ENCODE data around the gene TULP4. TPM values are rescaled to one million over a fixed set of nuclear protein-coding genes. Genes with fewer than 3 reads are reported as not detected.
A peak's percentile ranks its signal among the peaks of the same experiment; 100 is the strongest.

The TULP4 gene
- polyA plus RNA-seq, 2 of the 4 experiments (the other 2 are of a cell fraction), result 5.0 to 10.6 TPM

- peak overlapping the region; percentile 98 for H3K4me2 ChIP-seq
- ChIA-PET CTCF (interaction anchor here (0.7 kb wide), 1 partner anchor 256 kb away, joined by 4 read pairs; no protein-coding TSS in a partner anchor), POLR2A (no interaction called here)
- ATAC-seq, result peak; percentile 55 to 60
- H3K4me3 ChIP-seq, result peak overlapping the region; percentile 59
- DNase-seq (ENCODE audit: low read depth in 1 of 2, low spot score in 1 of 2), result no peak
- 82% methylated on average over 13 of the region's 94 CpGs for WGBS (ENCODE audit: missing lambda C conversion rate)
- FAIRE-seq, result no peak
- H3K9me3 ChIP-seq, result no peaks in the 10 kb centered on the region
- no peaks in the 10 kb centered on the region for H3K4me1 ChIP-seq
- TF ChIP-seq PHF8 (IDR thresholded peaks at IDR 0.05; ENCODE audit: borderline replicate concordance, low read depth) (no peak), POLR2AphosphoS2 (conservative IDR thresholded peaks at IDR 0.05; ENCODE audit: low read length) (no peak), GATA3 (IDR thresholded peaks at IDR 0.05; ENCODE audit: borderline replicate concordance) (no peak), MYC (IDR thresholded peaks at IDR 0.05; ENCODE audit: borderline replicate concordance, low read length) (no peak), KDM1A (IDR thresholded peaks at IDR 0.05; ENCODE audit: low read depth) (no peak), NR3C1 (IDR thresholded peaks at IDR 0.05) (no peak), USF2 (IDR thresholded peaks at IDR 0.05) (no peak)
- no peak overlapping the region for H3K27ac ChIP-seq
Measured at GRCh38 chr6:158536891-158537798, 224.9 kb downstream of the TULP4 start.

GRCh38 chr6:158538741-158539140, 226.5 kb downstream of the TULP4 start:
- 0% methylated on average over 2 of the region's 2 CpGs for WGBS (ENCODE audit: missing lambda C conversion rate)
- DNase-seq (ENCODE audit: low read depth in 1 of 2, low spot score in 1 of 2), result no peak
- CTCF ChIA-PET, result interaction anchor here (0.6 to 1.9 kb wide), 2 partner anchors 77 to 318 kb away, joined by 3 to 5 read pairs; no protein-coding TSS in a partner anchor
- Histone ChIP-seq H3K9me3 (no peaks in the 10 kb centered on the region), H3K4me2 (no peak overlapping the region), H3K27ac (no peak overlapping the region), H3K4me3 (no peak overlapping the region), H3K4me1 (no peaks in the 10 kb centered on the region)
- no peak for ATAC-seq
- FAIRE-seq, result no peak
- POLR2A ChIA-PET, result no interaction called here
- TF ChIP-seq MAZ (IDR thresholded peaks at IDR 0.05; ENCODE audit: borderline replicate concordance, low read depth, low read length) (no peak), GATA3 (IDR thresholded peaks at IDR 0.05; ENCODE audit: borderline replicate concordance) (no peak), NFE2L2 (conservative IDR thresholded peaks at IDR 0.05; ENCODE audit: low read length) (no peak), REST (IDR thresholded peaks at IDR 0.05) (no peak), SMC3 (IDR thresholded peaks at IDR 0.05) (no peak), ZC3H11A (IDR thresholded peaks at IDR 0.05) (no peak), EHMT2 (IDR thresholded peaks at IDR 0.05; ENCODE audit: low read depth) (no peak), FOXS1 (CRISPR knock-in tag; IDR thresholded peaks at IDR 0.05) (no peak), HEYL (CRISPR knock-in tag; IDR thresholded peaks at IDR 0.05) (no peak), HDAC2 (IDR thresholded peaks at IDR 0.05) (no peak), TFCP2L1 (CRISPR knock-in tag; IDR thresholded peaks at IDR 0.05) (no peak)

- 65% methylated on average over 7 of the region's 7 CpGs for WGBS (ENCODE audit: missing lambda C conversion rate)
- no peak overlapping the region for H3K27ac ChIP-seq
- no peak overlapping the region for H3K4me2 ChIP-seq
- DNase-seq (ENCODE audit: low read depth in 1 of 2, low spot score in 1 of 2), result no peak
- no peak for FAIRE-seq
- no peak for ATAC-seq
- no peaks in the 10 kb centered on the region for H3K4me1 ChIP-seq
- ChIA-PET CTCF (interaction anchor here (1.0 to 1.9 kb wide), 2 partner anchors 65 to 319 kb away, joined by 5 read pairs; no protein-coding TSS in a partner anchor), POLR2A (no interaction called here)
- TF ChIP-seq SMC3 (IDR thresholded peaks at IDR 0.05) (no peak), EP300 (IDR thresholded peaks at IDR 0.05) (no peak), POLR2A (IDR thresholded peaks at IDR 0.05; ENCODE audit: low read length) (no peak), ZFP36 (IDR thresholded peaks at IDR 0.05; ENCODE audit: borderline replicate concordance, partially characterized antibody) (no peak), MAFK (IDR thresholded peaks at IDR 0.05; ENCODE audit: partially characterized antibody) (no peak), ZSCAN20 (CRISPR knock-in tag; IDR thresholded peaks at IDR 0.05) (no peak), RAD21 (conservative IDR thresholded peaks at IDR 0.05 in 1 of 2, IDR thresholded peaks at IDR 0.05 in 1 of 2) (no peak), E2F6 (IDR thresholded peaks at IDR 0.05; ENCODE audit: borderline replicate concordance, low read depth) (no peak), MAZ (IDR thresholded peaks at IDR 0.05; ENCODE audit: borderline replicate concordance, low read depth, low read length) (no peak), FOSB (CRISPR knock-in tag; IDR thresholded peaks at IDR 0.05) (no peak), HEYL (CRISPR knock-in tag; IDR thresholded peaks at IDR 0.05) (no peak), HOXB5 (CRISPR knock-in tag; IDR thresholded peaks at IDR 0.05) (no peak), KDM1A (IDR thresholded peaks at IDR 0.05; ENCODE audit: low read depth) (no peak), POLR2AphosphoS2 (conservative IDR thresholded peaks at IDR 0.05; ENCODE audit: low read length) (no peak)
- no peak overlapping the region for H3K4me3 ChIP-seq
- H3K9me3 ChIP-seq, result no peaks in the 10 kb centered on the region
Measured at GRCh38 chr6:158539413-158539812, 227.1 kb downstream of the TULP4 start.
